Stimulated activated CD4-positive, alpha-beta T cell treated with anti-CD3 and anti-CD28 coated beads, Interleukin-4, amount 100 ng/mL, for 4 hours (primary cell): ENCODE data around the gene DUSP28.
"Not testable (repeated sequence)": the region's sequence is repeated elsewhere in the genome, so short reads cannot be mapped to it uniquely, and the experiment has no call there.

Experiments
- DNase-seq, 2 experiments: peaks; one replicate each; pipeline ENCODE4 v3.0.0-alpha.2; 2020

Gene DUSP28, protein sequence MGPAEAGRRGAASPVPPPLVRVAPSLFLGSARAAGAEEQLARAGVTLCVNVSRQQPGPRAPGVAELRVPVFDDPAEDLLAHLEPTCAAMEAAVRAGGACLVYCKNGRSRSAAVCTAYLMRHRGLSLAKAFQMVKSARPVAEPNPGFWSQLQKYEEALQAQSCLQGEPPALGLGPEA

DNA sequence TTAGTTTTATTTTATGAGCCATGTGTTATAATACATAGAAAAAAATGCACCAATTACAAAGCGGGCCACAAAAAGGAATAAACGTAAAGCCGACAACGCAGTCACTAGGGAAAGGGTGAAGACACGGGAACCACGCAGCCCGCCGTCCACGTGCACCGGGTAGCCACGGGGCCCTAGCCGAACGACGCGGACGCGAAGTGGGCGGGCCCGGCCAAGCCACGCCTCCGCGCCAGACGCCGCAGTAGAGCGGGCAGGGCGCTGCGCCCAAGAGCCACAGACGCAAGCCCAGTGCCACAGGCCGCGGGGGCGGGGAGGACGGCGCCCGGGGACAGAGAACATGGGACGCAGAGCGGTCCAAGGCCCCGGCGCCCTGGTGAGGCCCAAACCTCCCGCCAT lies at the start of gene DUSP28:
Gene DUSP28 (plus strand): TSS at position 274 of the 396 bp plus-strand sequence. CDS start 328 bp downstream, outside the sequence.
- DNase-seq, result peak; percentile 88 to 90

DNA sequence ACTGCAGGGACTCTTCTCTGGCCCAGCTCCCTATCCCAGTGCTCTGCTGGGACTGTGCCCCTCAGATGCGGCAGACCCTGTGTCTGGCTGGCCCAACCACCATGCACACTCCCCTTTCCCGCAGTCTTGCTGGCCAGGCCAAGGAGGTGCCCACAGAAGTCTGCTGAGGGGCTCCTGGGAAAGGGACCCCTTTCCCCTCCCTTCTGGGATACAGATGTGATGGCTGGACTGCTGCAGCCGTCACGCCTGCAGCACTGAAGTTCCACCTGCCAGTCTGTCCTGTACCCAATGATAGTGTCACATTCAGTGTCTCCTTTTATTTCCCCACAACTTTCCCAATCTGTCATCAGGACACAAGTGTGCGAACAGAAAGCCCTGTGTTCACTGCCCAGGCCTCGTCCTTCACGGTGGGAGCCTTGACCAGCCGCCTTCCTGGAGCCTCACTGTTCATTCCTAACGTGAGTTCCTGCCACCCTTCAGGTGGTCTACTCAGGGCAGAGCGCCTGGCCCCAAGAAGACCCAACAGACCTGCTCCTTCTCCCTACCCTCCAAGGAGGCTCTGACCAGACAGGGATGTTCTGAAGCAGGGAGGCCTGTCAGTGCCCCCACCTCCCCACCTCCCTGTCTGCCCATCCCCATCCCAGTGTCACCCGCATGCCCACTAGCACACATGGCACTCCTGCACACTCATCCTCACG lies 49.5 kb upstream of the DUSP28 start:
- no peak for DNase-seq

DNA sequence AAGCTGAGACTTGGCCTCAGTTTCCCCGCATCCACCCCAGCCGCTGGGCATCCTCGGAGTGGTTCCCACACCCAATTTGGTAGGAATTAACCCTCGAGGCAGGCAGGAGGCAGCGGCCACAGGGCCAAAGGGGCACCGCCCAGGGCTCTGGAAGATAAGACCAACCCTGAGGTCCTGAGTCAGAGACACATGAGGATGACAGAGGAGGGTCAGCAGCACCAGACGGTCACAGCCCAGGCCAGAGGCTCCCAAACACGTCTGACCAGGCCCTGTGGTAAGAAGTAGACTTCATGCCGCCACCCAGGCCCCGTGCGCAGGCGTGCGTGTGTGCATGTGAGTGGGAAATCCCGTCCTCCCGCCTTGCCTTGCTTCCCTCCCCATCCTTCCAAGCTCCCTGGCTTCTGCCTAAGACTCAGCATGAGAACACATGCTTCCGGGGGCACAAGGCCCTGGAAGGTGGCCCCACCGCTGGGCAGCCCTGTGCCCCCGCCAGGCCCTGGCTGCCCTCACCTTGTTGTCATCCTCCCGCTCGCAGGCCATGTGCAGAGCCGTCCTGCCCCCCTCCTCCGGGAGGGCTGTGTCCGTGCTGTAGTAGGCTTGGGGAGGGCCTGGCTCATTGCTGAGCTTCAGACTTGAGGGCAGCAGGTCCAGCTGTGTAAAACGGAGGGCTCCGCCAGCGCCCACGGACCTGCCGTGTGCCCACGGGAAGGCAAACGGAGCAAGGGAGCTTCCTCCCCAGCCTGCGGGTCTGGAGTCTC lies 48.6 kb upstream of the DUSP28 start:
- DNase-seq, result no peak

DNA sequence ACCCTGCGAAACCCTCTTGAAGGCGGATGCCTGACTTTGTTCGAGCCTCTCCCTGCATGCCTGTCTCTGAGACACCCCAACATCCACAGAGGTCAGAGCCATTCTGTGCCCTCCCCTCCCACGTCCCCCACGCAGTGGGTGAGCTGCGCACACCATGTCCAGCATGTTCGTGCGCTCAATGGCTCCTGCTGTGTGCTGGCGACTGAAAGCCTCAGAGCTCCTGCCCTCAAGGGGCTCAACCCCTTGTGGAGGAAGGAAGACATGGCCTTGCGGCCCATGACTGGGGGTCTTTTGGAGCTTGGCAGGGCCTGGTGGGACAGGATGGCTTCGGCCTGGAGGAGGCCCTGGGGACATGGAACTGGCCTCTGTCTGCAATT lies 48.1 kb upstream of the DUSP28 start:
- DNase-seq, result no peak

DNA sequence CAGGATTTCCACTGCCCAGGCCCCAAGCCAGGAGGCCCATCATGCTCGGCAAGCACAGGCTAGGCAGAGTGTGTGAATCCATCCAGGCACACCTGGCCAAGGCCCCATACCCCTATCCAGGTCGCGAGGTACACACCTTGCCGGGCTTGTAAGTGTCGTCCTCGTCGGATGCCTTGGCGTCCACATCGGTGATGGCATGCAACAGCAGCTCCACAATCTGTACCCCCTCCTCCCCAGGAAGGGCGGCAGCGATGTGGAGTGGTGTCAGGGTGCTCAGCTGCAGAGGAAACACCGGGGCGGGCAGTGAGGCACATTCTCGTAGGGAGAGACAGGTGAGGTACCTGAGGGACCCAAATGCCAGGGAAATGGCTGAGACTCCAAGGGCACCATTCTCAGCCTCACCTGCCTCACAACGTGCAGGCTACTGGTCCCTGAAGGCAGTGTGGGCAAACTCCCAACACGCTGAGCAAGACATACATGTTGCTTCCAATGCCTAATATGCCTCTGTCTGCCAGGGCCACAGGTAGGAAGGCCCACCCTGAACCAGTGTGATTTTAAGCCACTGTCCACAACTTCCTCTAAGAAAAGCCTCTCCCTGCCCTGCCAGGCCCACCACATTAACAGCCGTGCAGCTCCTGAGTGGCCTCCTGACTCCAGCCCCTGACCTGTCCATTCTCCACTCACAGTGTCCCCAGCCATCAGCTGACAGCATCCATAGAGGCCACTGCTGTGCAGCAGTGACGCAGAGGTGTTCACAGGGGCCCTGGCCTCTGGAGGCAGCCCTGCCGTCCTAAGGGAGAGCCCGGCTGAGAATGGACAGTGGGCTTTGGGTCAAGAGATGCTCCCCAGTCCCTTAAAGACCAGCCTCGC lies 47.3 kb upstream of the DUSP28 start:
- no peak for DNase-seq

DNA sequence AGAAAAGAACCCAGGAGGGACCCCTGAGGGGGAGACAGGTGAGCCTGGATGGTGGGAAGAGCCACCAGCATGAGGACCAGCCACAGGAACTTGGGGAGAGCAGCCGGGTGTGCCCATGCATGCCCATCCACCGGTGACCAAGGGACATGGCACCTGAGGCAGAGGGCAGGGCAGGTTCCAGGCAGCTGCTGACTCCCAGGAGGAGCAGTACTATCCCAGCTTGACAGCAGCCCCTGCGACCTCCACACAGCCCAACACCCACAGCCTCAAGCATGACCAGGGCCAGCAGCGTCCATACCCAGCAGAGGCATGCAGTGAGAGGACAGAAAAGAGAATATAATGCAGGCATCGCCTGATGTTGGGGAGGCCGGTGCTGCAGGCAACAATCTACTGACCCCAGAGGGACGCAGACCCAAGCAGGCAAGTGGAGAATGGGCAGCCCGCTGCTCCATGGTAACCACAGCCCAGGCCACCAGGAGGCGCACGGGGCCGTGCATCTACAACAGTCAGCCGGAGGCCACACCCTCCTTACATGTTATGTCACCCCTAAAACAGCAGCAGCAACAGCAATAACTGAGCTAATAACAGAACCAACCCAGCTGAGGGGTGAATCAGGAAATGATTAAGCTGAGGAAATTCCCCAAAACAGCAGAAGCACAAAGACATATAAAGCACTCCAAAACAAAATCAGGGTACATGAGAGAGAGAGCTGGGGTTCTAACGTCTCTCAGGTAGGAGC lies 46.4 kb upstream of the DUSP28 start:
- DNase-seq, result peak; percentile 75 to 77

DNA sequence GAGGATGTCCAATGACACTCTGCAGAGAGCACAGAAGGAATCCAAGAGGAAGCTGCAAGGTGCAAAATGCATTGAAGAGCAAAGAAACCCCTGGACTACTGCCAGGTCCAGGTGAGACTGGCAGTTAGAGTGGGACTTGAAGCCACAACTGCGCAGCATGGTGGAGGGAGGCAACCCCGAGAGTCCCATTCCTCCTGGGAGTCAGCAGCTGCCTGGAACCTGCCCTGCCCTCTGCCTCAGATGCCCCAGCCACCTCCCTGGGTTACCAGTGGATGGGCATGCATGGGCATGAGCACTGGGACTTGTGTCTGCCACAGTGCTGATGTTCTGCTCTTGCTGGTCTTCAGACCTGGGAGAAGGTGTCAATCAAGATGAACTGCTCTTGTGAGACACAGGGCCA lies 45.5 kb upstream of the DUSP28 start:
- DNase-seq, result no peak

DNA sequence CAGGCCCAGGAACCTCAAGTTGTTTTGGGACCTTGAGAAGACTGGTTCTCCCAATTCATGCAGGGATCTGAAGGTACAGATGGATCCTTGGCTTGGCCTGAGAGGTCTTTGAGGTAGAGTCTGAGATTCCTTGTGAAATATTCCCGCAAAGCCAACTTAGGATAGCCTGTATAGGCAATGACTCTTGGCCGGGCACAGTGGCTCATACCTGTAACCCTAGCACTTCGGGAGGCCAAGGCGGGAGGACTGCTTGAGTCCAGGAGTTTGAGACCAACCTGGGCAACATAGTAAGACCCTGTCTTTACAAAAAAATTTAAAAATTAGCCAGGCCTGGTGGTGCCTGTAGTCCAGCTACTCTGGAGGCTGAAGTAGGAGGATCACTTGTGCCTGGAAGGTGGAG lies 42.8 kb upstream of the DUSP28 start:
- no peak for DNase-seq

DNA sequence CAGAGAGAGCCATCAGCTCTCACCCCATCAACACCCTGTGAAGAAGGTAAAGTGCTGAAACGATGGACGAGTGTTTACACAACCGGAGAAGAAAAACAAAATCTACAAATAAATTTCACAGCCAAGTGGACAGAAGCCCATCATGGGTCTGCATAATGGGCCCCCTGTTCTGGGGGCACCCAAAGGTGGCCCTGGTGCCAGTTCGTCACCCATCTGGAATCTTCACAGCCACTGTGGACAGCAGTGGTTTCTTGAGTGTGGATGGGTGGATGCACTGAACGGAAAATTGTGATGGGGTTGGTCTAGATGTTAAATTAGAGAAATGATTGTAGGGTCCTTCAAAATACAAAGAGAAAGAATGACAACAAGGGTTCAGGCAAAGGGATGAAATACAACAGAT lies 41.2 kb upstream of the DUSP28 start:
- DNase-seq, result no peak

DNA sequence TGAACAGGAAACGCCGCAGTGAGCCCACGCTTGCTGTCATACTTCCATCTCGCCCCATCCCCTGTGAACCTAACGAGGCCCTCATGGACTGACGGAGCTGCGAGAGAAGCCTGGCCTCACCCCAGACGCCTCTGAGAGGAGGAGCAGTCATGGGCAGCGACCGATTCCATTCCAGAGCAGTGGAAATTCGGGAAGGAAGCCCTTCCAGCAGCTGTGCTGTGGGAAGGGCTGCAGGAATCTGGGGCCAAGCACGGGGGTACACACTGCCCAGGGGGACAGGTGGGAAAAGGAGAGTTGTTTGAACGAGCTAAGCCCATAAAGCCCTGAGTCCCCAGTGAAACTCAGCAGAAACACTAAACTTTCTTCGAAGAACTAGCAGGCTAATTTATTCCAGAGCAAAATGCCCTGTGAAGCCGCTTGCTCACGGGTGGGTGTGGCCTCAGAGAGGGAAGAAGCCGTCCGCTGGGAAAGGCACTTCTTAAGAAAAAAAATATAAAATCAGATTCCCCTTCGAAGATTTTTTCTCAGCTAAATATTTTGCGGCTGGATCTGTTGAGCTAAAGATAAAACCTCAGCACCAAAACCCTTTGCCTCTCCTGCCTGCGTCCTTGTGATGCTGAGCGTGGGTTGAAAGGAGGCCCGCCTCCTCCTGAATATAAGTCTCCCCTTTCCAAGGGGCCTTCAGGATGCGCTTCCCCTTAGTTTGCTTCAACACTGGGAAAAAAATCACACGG lies 40.6 kb upstream of the DUSP28 start:
- DNase-seq, result no peak

DNA sequence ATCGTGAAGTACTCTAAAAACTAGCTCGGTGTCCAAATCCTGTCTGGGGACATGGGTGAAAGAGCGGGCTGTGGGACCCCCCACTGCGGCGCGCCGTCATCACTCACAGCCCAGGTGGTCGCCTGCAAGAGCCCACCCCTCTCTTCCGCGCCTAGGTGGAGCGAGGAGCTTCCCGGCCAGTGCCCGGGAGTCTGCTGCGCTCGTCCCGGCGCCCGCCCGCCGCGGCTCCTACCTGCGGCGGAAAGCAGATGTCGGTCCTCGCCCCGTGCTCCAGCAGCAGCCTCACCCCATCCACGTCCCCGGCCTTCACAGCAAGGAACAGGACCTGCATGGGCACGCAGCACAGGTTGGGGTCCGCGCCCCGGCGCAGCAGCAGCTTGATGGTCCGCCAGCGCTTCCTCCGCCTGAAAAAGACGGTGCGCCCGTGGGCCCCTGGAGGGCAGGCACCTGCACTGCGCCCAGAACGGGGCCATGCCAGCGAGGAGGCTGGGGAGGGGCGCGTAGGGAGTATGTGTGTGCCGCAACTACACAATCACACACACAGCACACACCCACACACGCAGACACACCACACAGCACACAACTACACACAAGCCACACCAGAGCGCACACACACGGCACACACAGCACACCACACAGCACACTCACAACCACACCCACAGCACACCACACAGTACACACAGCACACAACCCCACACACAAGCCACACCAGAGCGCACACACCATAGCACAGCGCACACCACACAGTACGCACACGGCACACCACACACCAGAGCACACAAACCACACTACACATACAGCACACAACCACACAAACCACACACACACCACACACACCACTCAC lies 39.8 kb upstream of the DUSP28 start:
- no peak for DNase-seq

DNA sequence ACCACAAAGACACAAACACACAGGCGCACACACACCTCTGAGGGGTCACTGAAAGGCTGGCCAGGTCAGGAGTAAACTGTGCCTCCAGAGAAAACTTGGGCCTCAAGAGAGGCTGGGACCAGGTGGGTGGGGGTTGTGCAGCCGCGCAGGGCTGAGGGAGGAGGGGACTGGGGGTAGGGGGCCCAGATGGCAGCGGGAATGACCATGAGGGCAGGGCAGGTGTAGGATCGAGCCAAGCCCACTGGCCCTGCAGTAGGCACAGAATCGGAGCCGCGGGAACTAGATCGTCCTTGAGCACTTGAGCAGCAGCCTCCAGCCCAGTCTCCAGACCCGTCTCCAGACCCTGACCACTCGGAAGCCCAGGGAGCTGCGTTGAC lies 39.2 kb upstream of the DUSP28 start:
- no peak for DNase-seq

DNA sequence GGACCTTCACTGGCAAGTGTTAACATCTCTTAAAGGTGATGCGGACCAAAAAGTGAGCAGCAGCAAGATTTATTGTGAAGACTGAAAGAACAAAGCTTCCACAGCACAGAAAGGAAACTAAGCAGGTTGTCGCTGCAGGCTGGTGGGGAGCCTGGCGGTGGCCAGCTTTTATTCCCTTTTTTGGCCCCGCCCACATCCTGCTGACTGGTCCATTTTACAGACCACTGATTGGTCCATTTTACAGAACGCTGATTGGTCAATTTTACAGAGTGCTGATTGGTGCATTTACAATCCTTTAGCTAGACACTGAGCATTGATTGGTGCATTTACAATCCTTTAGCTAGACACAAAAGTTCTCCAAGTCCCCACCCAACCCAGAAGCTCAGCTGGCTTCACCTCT lies 38.3 kb upstream of the DUSP28 start:
- DNase-seq, result not testable (repeated sequence)

DNA sequence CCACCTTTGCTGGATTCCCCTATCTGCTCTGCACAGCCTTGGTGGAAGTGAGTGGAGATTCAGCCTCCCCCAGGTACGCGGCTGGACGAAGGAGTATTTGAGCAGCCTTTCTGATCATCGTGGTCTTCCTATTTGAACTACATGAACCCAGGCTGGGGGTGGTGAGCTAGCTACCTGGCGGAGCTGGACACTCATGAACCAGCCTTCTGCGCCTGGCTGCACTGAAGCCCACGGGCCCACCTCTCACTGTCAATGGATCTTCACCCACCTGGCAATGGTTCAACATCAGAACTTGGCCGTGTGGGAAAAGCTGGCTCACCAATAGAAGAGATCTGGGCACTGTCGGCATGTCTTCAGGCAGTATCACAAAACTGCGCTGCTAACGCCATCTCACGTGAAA lies 37.8 kb upstream of the DUSP28 start:
- no peak for DNase-seq

DNA sequence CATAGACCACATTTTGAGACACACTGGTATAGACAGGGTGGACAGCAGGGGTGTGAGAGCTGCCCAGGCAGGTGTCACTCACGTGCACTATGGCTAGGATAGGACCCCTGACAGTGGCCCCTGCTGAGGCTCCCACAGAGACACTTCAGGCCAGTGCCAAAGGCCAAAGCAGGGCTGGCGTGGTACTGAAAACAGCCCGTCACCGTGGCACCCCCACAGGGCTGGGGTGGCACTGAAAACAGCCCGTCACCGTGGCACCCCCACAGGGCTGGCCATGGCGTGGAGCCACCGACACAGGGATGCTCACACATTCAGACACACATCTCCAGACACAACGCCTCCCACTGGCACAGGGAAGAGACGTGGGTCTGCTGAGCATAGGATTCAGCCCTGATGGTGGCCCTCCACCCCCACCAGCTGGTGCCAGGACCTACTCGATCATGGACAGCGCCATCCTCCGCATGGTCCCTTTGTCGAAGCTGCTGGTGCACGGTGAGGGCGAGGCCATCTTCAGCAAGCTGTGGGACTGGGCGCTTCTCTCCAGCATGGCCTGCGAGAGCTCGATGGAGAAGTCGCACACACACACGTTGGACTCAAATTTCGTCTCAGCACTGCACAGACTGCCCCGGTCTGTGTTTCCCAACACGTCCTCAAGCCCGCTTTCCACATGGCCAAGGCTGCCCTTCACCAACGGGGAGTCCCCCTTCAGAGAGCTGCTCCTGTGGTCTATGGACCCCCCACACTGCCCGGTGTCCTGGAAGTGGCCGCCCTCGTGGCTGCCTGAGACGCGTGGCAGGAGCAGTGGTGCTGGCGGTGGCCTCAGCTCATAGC lies 36.5 kb upstream of the DUSP28 start:
- DNase-seq, result no peak

DNA sequence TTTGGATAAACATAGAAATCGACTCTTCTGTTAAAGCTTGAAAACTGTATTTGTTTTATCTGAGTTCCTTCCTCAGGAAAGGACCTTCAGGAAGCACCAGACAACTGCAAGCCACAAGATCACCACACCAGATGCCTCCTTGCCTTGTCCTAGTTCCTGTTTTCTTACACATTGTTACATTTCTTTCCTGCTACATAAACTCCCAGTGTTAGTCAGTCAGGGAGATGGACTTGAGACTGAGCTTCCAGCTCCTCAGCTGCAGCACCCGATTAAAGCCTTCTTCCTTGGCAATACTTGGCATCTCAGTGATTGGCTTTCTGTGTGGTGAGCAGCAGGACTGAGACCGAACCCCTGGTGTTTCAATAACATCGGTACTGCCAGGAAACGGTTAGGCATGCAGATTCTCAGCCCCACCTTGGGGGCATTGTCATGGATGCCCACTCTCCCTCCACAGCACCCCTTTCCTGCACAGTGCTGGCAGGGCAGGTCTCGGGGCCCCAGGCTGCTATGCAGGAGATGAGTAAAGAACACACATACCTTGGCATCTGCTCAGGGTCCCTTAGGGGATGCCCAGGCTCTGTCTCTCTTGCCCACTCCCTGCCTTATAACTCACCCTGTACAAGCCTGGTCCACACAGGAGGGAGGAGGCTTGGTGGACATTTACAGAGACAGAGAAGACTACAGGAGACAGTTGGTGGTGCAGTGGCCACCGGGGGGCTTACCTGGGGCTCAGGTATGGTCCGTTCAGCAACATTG lies 35.0 kb upstream of the DUSP28 start:
- DNase-seq, result no peak

DNA sequence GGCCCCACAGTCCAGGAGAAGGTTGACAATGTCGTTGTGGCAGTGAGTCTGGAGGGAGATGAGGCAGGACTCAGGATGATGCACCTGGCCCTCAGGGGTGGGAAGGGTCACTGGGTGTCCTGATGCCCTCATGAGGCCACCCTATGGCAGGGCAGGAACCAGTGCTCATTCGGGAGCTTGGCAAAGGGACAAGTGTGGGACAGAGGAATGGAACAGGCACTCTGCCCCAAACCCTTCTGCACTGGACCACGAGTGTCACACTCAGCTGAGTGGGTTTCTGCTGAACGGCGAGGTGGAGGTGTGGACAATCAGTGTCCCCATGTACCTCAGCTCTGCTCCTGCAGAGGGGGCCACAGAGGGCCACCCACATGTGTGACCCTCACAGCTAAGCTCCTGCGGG lies 34.4 kb upstream of the DUSP28 start:
- DNase-seq, result no peak

DNA sequence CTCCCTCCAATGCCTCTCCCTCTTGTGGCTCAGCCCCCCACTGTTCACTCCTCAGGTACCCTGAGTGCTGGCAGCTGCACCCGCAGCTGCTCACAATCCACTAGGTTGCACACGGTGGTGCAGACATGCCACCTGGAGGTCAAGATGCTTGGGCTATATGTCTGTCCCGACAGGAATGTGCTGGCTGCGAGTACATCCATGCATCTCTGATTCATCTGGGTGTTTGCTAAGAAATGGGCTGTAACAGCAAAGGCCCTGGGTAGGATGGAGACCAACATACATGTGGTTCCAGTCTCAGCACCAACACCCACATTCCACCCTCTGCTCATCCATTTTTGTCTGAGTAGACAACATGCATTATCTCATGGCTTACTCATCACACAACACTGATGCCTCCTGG lies 33.6 kb upstream of the DUSP28 start:
- DNase-seq, result no peak

DNA sequence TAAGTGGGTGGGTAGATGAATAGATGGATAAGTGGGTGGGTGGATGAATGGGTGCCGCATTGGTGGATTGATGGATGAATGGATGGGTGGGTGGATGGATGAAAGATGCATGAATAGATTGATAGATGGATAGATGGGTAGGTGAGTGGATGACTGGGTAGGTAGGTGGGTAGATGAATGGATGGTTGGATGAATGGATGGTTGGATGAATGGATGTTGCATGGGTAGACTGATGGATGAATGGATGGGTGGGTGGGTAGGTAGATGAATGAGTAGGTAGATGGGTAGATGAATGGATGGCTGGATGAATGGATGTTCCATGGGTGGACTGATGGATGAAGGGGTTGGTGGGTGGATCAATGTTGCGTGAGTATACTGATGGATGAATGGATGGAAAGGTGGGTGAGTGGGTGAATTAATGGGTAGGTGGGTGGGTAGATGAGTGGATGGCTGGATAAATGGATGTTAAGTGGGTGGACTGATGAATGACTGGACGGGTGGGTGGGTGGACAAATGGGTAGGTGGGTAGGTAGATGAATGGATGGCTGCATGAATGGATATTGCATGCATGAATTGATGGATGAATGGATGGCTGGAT lies 32.9 kb upstream of the DUSP28 start:
- DNase-seq, result no peak
